ENCODE data around the gene CD19.
"Not testable (repeated sequence)": the region's sequence is repeated elsewhere in the genome, so short reads cannot be mapped to it uniquely, and the experiment has no call there.

CD19 gene

GRCh38 chr16:28931801-28932225 is at the start of gene CD19:
Gene CD19, plus strand, starts transcription at chr16:28931971. Its CDS starts 30 bp downstream, at chr16:28932001.
- no peak for DNase-seq

- no peak for DNase-seq
Observed at GRCh38 chr16:28882551-28883160, 49.1 kb upstream of the CD19 start.

- no peak for DNase-seq
Observed at GRCh38 chr16:28883221-28883996, 48.4 kb upstream of the CD19 start.

- no peak for DNase-seq
Observed at GRCh38 chr16:28884045-28884444, 47.7 kb upstream of the CD19 start.

GRCh38 chr16:28886945-28887344 is 44.8 kb upstream of the CD19 start:
- DNase-seq, result no peak

- not testable (repeated sequence) for DNase-seq
Observed at GRCh38 chr16:28890355-28890754, 41.4 kb upstream of the CD19 start.

- no peak for DNase-seq
Observed at GRCh38 chr16:28891964-28892890, 39.5 kb upstream of the CD19 start.

- DNase-seq, result no peak
Observed at GRCh38 chr16:28893291-28893690, 38.5 kb upstream of the CD19 start.

- no peak for DNase-seq
Observed at GRCh38 chr16:28895609-28896008, 36.2 kb upstream of the CD19 start.

GRCh38 chr16:28897826-28898225 is 33.9 kb upstream of the CD19 start:
- DNase-seq, result no peak

- no peak for DNase-seq
Observed at GRCh38 chr16:28898266-28898665, 33.5 kb upstream of the CD19 start.

GRCh38 chr16:28898942-28899341 is 32.8 kb upstream of the CD19 start:
- no peak for DNase-seq

GRCh38 chr16:28899882-28900590 is 31.7 kb upstream of the CD19 start:
- DNase-seq, result no peak

GRCh38 chr16:28900601-28901000 is 31.2 kb upstream of the CD19 start:
- no peak for DNase-seq

- DNase-seq, result no peak
Observed at GRCh38 chr16:28901862-28902261, 29.9 kb upstream of the CD19 start.

- no peak for DNase-seq
Observed at GRCh38 chr16:28902909-28903308, 28.9 kb upstream of the CD19 start.

- DNase-seq, result no peak
Observed at GRCh38 chr16:28903344-28904042, 28.3 kb upstream of the CD19 start.

- DNase-seq, result no peak
Observed at GRCh38 chr16:28904363-28904762, 27.4 kb upstream of the CD19 start.

GRCh38 chr16:28904828-28905227 is 26.9 kb upstream of the CD19 start:
- DNase-seq, result no peak

- no peak for DNase-seq
Observed at GRCh38 chr16:28905229-28905754, 26.5 kb upstream of the CD19 start.

- DNase-seq, result no peak
Observed at GRCh38 chr16:28905800-28906372, 25.9 kb upstream of the CD19 start.

Data from activated CD8-positive, alpha-beta memory T cell treated with anti-CD3 and anti-CD28 coated beads, Interleukin-2, amount 50 U/mL, for 4 hours (primary cell).